Measurements from ENCODE around the gene LIG4.
"Not testable (repeated sequence)": the region's sequence is repeated elsewhere in the genome, so short reads cannot be mapped to it uniquely, and the experiment has no call there.

Gene LIG4

GRCh38 chr13:108215436-108215835 is at the start of gene LIG4:
Gene LIG4, minus strand, starts transcription at chr13:108215536. Its CDS starts 4,268 bp downstream, at chr13:108211268.
- Mint-ChIP-seq H3K27me3 (no peaks in the 10 kb centered on the region), H3K36me3 (peaks cover 13% of the 10 kb centered on the region), H3K4me3 (peak within 1 kb of the TSS; percentile 94), H3K27ac (peak within 1 kb of the TSS; percentile 95), H3K9me3 (no peaks in the 10 kb centered on the region), H3K4me1 (peaks cover 38% of the 10 kb centered on the region)

DNA sequence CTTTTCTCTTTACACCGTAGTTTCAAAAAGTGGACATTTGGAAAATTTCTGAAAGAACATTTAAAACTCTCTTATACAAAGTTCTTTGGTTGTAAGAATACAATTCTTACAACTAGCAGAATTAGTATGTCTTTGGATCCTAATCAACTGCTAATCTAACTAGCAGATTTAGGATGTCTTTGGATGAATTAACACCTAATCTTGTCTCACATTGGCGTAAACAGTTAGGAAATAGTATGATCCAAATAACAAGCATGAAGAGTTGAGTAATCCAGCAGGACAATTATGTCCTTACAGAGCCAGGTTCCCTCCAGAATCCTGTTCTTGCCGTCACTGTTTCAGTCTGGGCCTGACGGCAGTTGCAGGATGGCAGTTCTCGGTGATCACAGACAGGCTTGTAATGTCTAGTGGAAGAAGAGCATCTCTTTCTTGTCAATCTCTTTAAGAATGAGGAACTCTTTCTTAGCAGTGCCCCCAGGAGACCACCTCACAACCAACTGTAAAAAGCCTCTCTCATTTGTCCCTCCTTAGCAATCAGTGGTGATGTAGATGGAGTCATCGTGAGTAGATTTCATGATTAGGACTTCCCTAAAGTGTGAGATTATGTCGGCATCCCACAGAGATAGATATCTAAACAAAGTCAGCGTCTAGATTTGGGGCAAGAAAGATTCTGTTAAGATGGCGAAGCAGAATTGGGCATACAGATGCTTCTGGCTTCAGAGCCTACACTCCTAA is 48.5 kb upstream of the LIG4 start:
- H3K4me1 Mint-ChIP-seq: peaks cover 34% of the 10 kb centered on the region
- peaks cover 4% of the 10 kb centered on the region for H3K36me3 Mint-ChIP-seq
- no peaks in the 10 kb centered on the region for H3K9me3 Mint-ChIP-seq
- H3K27me3 Mint-ChIP-seq: no peaks in the 10 kb centered on the region
- no peak overlapping the region for H3K27ac Mint-ChIP-seq
- no peak overlapping the region for H3K4me3 Mint-ChIP-seq

DNA sequence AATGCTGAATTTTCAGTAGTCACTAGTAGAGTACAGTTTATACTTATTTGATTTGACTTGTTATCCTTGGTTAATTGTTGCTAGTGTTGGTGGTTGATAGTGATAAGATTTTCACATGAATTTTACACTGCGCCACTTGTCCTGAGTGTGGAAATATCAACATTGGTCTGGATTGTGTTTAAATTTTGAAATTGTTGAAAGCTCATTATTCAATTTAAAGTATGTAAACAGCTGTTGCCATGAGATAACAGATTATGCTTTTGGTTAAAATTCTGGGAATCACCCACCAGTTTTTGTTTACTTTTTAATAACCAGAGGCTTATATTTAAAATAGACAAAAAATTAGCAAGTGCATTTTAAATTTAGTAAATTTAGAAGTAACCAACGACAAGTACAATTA is 41.9 kb upstream of the LIG4 start:
- Mint-ChIP-seq H3K27me3 (no peaks in the 10 kb centered on the region), H3K4me1 (no peaks in the 10 kb centered on the region), H3K4me3 (no peak overlapping the region), H3K9me3 (no peaks in the 10 kb centered on the region), H3K36me3 (peaks cover 9% of the 10 kb centered on the region), H3K27ac (no peak overlapping the region)

DNA sequence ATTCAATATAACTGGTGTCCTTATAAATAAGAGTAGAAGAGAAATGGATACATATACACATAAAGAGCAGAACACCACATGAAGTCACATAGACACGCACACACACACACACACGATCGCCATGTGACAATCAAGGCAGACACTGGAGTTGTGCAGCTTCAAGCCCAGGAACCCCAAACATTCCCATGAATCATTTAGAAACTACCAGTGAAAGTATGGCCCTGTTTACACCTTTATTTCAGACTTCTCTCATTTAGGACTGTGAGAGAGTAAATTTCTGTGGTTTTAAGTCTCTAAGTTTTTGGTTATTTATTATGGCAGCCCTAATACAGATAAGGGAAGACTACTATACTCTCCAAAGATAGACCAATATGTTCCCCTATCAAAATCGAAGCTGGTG is 33.8 kb upstream of the LIG4 start:
- H3K27ac Mint-ChIP-seq: no peak overlapping the region

DNA sequence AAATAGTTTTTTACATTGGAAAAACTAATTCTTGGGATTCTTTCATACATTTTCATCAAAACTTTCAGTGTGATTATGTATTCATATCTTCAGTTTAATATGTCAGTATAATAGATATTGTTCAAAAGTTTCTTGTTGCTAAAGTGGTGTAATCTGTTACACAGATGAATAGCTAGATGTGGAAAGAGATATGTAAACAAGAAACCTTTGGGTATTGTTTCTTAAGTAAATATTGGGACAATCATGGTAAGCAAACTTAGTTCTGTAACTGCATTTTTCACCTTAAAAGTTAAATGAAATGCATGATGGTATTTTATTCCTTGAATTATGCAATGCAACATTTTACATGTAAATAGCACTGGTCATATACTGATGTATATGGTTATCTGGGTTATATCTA is 15.0 kb upstream of the LIG4 start:
- Mint-ChIP-seq H3K27me3 (no peaks in the 10 kb centered on the region), H3K27ac (no peak overlapping the region), H3K4me1 (peaks cover 55% of the 10 kb centered on the region), H3K36me3 (peaks cover 12% of the 10 kb centered on the region), H3K4me3 (no peak overlapping the region), H3K9me3 (no peaks in the 10 kb centered on the region)

More for the DNA sequence above, 33.8 kb upstream of the LIG4 start:
- peaks cover 6% of the 10 kb centered on the region for H3K36me3 Mint-ChIP-seq
- peaks cover 22% of the 10 kb centered on the region for H3K9me3 Mint-ChIP-seq
- H3K27me3 Mint-ChIP-seq: no peaks in the 10 kb centered on the region
- no peak overlapping the region for H3K4me3 Mint-ChIP-seq
- no peaks in the 10 kb centered on the region for H3K4me1 Mint-ChIP-seq

DNA sequence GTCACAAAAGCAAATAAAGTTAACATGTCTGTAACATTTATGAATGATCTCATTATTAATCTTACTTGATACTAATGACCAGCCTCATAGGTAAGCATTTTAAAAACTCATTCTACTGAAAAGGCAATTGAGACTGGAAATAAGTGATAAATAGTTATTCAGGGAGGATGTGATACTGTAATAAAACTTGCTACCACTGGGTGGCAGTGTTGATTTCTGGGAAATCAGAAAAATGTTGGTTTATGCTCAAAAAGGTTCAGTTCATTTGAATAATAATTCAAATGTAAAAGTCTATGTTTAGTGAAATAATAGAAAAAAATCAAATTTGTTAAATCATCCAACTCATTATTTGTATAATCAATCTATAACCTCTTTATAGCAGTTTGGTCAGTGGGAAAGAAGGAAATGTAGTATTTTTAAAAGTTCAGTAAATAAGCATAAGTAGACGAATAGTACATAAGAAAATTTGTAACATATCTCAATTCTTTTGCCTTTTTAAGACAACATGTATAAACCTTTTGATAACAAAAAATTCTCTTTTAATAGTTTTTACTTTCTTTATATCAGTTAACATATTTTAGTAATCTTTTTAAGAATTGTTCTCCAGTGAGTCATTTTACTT is 12.4 kb upstream of the LIG4 start:
- H3K36me3 Mint-ChIP-seq: peaks cover 10% of the 10 kb centered on the region
- no peaks in the 10 kb centered on the region for H3K27me3 Mint-ChIP-seq
- H3K4me3 Mint-ChIP-seq: no peak overlapping the region
- H3K27ac Mint-ChIP-seq: no peak overlapping the region
- peaks cover 77% of the 10 kb centered on the region for H3K4me1 Mint-ChIP-seq
- H3K9me3 Mint-ChIP-seq: no peaks in the 10 kb centered on the region

DNA sequence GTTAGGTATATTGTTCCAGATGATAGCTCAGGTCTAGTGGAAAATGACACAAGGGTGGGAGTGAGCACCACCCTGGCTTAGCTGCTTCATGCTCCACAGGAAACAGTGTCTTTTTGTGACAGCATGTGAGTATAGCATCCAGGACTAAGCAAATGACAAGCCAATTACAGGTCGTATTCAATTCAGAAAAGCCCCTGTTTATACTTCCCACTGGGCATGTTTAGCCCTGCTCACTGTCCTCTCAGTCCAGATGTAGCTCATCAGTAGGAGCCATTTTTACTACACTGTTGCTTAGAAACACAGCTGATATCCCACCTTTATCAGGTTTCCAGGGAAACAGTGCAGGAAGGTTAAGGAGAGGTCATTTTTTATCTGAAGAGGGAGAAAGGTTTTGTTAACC is 10.8 kb upstream of the LIG4 start:
- Mint-ChIP-seq H3K27ac (no peak overlapping the region), H3K9me3 (no peaks in the 10 kb centered on the region), H3K36me3 (peaks cover 10% of the 10 kb centered on the region), H3K4me3 (no peak overlapping the region), H3K4me1 (peaks cover 83% of the 10 kb centered on the region), H3K27me3 (no peaks in the 10 kb centered on the region)

DNA sequence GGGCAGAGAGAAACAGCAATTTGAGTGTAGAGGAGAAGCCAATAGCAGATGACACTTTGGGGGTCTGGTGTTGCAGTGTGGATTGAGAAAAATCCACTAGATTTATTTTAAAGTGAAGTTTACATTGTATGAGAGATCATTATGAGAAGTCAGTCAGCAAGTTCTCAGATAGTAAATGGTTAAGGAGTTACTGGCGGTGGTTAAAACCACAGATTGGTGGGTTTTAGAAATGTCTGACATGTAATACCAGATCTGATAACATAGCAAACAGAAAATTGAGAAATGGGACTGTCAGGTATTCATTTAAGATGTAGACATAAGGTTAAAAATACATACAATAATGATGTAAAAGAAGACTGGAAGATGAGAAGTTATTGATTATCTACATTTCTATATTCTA is 10.1 kb upstream of the LIG4 start:
- Mint-ChIP-seq H3K27ac (peak overlapping the region; percentile 12), H3K4me1 (peaks cover 90% of the 10 kb centered on the region), H3K4me3 (no peak overlapping the region), H3K36me3 (peaks cover 10% of the 10 kb centered on the region), H3K9me3 (no peaks in the 10 kb centered on the region), H3K27me3 (no peaks in the 10 kb centered on the region)

DNA sequence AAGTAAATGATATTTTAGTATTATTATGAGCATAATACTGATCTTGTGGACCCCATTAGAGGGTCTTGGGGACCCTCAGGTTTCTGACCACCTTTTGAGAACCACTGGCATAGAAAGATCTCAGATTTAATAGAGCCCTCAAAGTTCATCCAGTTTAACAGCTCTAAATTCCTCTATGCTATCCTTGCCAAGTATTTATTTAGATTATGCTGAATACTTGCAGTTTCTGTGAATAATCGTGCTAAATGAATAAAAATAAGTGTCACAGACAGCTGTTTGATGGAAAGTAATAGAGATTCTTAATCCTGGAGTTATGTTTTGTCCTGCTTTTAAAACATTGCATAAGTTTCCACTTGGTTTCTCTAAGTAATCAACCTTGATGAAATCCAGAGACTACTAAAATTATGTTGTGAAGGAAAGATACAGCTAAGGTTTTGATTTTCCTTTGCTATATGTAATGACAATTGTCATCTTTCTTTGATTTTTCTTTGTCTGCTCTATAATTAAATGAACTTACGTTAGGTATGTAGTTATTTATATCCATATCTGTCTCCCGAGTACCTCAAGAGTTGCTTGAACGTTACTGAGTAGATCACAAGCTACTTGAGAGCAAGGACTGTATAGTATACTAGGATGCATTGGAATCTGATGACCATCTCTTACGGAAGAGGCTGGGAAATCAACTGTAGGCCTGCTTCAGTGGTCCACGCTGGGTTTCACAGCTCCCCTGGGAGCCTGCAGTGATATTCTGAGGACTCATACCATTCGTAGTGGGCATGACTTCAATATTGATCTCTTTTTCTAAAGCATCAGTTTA is 8.6 kb upstream of the LIG4 start:
- H3K4me1 Mint-ChIP-seq: peaks cover 91% of the 10 kb centered on the region
- no peaks in the 10 kb centered on the region for H3K36me3 Mint-ChIP-seq
- peak overlapping the region; percentile 31 for H3K27ac Mint-ChIP-seq
- no peaks in the 10 kb centered on the region for H3K27me3 Mint-ChIP-seq
- H3K4me3 Mint-ChIP-seq: no peak overlapping the region
- H3K9me3 Mint-ChIP-seq: no peaks in the 10 kb centered on the region

DNA sequence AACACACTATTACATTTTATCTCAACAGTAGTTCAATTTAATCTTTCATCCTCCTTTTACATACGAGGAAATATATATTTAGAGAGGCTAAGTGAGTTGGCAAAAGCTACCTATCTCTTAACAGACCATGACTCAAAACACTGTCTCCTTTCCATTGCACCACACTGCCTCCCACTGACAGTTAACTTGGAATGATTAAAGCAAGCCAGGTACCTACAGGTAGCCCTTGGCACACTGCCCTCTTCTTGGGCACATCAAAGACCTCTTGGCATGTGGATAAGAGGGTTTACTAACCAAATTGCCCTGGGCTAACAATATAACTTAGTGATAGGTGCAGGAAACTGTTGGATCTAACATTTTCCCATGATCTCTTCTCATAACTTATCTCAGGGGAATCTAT is 4.7 kb upstream of the LIG4 start:
- H3K4me1 Mint-ChIP-seq: peaks cover 65% of the 10 kb centered on the region
- H3K36me3 Mint-ChIP-seq: no peaks in the 10 kb centered on the region
- no peaks in the 10 kb centered on the region for H3K27me3 Mint-ChIP-seq

GRCh38 chr13:108218044-108218974 is 3.0 kb upstream of the LIG4 start, which contains the start of gene ABHD13:
Gene ABHD13, plus strand, starts transcription at chr13:108218392. Its CDS starts 10,827 bp downstream, at chr13:108229219.
- H3K27ac Mint-ChIP-seq: peak within 1 kb of the TSS; percentile 98
- H3K36me3 Mint-ChIP-seq: no peaks in the 10 kb centered on the region
- peak within 1 kb of the TSS; percentile 94 for H3K4me3 Mint-ChIP-seq
- no peaks in the 10 kb centered on the region for H3K9me3 Mint-ChIP-seq
- H3K27me3 Mint-ChIP-seq: no peaks in the 10 kb centered on the region
- peaks cover 61% of the 10 kb centered on the region for H3K4me1 Mint-ChIP-seq

More for the DNA sequence above, 4.7 kb upstream of the LIG4 start:
- H3K4me3 Mint-ChIP-seq: peak overlapping the region; percentile 83
- peak overlapping the region; percentile 81 for H3K27ac Mint-ChIP-seq
- H3K9me3 Mint-ChIP-seq: no peaks in the 10 kb centered on the region

GRCh38 chr13:108217307-108218043 is 2.1 kb upstream of the LIG4 start:
- Mint-ChIP-seq H3K27ac (peak overlapping the region; percentile 98), H3K4me1 (peaks cover 53% of the 10 kb centered on the region), H3K4me3 (peak overlapping the region; percentile 94)
- H3K36me3 Mint-ChIP-seq, H3K9me3 Mint-ChIP-seq, H3K27me3 Mint-ChIP-seq: not testable (repeated sequence)

- H3K36me3 Mint-ChIP-seq: peaks cover 20% of the 10 kb centered on the region
- peak overlapping the region; percentile 95 for H3K27ac Mint-ChIP-seq
- H3K4me1 Mint-ChIP-seq: peaks cover 30% of the 10 kb centered on the region
- H3K9me3 Mint-ChIP-seq: peaks cover 5% of the 10 kb centered on the region
- H3K27me3 Mint-ChIP-seq: no peaks in the 10 kb centered on the region
- H3K4me3 Mint-ChIP-seq: peak overlapping the region; percentile 94
Observed at GRCh38 chr13:108214441-108215271, 680 bp downstream of the LIG4 start.

DNA sequence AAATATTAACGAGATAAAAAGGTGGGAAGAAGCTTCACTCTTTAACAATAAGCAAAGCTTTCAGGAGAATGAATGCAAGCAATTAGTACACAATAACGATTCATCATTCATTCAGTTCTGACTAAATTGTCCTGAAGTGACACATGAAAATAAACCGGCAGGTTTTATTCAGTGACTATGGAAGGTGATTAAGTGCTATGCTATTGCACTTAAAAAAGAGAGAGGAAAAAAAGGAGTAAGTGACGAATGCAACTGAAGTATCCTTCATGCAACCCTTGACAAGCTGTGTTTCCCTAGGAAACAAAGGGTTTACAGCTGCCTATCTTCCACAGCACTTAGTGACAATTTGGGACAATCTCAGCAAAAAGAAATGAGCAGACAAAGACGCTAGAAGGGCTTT is 1.4 kb downstream of the LIG4 start:
- peaks cover 10% of the 10 kb centered on the region for H3K9me3 Mint-ChIP-seq
- peak overlapping the region; percentile 79 for H3K4me3 Mint-ChIP-seq
- peaks cover 25% of the 10 kb centered on the region for H3K36me3 Mint-ChIP-seq
- H3K27ac Mint-ChIP-seq: peak overlapping the region; percentile 95
- H3K4me1 Mint-ChIP-seq: peaks cover 23% of the 10 kb centered on the region
- no peaks in the 10 kb centered on the region for H3K27me3 Mint-ChIP-seq
